Measurements from ENCODE around the gene SPOCK2. TPM values are rescaled to one million over a fixed set of nuclear protein-coding genes. Genes with fewer than 3 reads are reported as not detected.

SPOCK2 gene
- total RNA-seq, 2 experiments from 2014 or later: 0.76 to 7.5 TPM

DNA sequence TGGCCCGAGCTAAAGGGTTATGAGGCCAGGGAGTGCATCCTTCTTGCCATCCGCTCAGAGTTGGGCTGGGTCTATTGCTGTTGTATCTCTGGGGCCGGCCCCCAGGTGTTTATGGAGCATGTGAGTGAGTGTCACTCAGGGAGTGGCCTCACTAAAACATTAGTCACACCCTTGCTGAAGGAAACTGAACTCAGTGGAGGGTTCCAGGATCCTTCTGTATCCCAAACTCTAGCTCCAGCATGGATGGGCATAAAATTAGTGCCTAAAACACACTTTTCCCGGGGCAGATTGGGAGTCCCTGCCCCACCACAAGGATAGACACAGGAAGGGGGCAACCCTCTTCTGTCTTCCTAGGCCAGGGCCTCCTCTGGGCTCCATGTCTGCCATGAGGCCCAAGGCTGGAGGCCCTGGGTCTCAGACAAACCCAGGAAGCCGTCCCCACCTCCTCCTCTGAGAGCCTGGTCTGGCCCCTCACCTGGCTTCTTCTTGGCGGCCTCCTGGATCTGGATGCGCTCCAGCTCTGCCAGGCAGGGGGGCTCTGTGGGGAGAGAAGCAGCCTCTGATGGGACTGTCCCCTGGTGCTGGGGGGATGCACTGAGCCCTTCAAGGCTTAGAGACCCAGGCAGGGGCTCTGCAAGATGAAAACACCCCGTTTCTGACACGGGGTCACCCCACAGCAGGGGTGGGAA is 24.5 kb downstream of the SPOCK2 start:
- H3K27ac ChIP-seq (ENCODE audit: low read depth, low read length, poor library complexity, severe bottlenecking): no peak overlapping the region
- TF ChIP-seq EZH2phosphoT487 (IDR thresholded peaks at IDR 0.05; ENCODE audit: borderline replicate concordance, low read depth, low read length): no peak
- TF ChIP-seq, protein P1, sequence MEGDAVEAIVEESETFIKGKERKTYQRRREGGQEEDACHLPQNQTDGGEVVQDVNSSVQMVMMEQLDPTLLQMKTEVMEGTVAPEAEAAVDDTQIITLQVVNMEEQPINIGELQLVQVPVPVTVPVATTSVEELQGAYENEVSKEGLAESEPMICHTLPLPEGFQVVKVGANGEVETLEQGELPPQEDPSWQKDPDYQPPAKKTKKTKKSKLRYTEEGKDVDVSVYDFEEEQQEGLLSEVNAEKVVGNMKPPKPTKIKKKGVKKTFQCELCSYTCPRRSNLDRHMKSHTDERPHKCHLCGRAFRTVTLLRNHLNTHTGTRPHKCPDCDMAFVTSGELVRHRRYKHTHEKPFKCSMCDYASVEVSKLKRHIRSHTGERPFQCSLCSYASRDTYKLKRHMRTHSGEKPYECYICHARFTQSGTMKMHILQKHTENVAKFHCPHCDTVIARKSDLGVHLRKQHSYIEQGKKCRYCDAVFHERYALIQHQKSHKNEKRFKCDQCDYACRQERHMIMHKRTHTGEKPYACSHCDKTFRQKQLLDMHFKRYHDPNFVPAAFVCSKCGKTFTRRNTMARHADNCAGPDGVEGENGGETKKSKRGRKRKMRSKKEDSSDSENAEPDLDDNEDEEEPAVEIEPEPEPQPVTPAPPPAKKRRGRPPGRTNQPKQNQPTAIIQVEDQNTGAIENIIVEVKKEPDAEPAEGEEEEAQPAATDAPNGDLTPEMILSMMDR (conservative IDR thresholded peaks at IDR 0.05; ENCODE audit: low read length): no peak
- BruUV-seq (replicated peaks): no TSS peak
- H3K36me3 ChIP-seq (ENCODE audit: insufficient read depth, low read length): no peaks in the 10 kb centered on the region
- H3K4me1 ChIP-seq (ENCODE audit: insufficient read depth, low read length, poor library complexity, severe bottlenecking): no peaks in the 10 kb centered on the region
- H3K9me2 ChIP-seq (ENCODE audit: insufficient read depth, low read length): no peaks in the 10 kb centered on the region
- DNase-seq (ENCODE audit: low spot score): no peak
- no peaks in the 10 kb centered on the region for H3K9me3 ChIP-seq (ENCODE audit: low read length)
- H2AFZ ChIP-seq (ENCODE audit: low read length): no peak overlapping the region
- no peak overlapping the region for H3K4me2 ChIP-seq (ENCODE audit: low read length)
- no peaks in the 10 kb centered on the region for H3K79me2 ChIP-seq (ENCODE audit: insufficient read depth, low read depth, low read length)
- no peaks in the 10 kb centered on the region for H4K20me1 ChIP-seq (ENCODE audit: insufficient read depth, low read length)
- ChIA-PET POLR2A (no interaction called here), CTCF (ENCODE audit: unreplicated experiment) (no interaction called here)
- no peak overlapping the region for H3K4me3 ChIP-seq (ENCODE audit: low read depth, low read length, poor library complexity, severe bottlenecking)
- intact Hi-C loops (cut with micrococcal nuclease; ENCODE audit: unreplicated experiment): loop anchor here (5.0 kb wide), 1 partner anchor 158 kb away; no protein-coding TSS in a partner anchor

DNA sequence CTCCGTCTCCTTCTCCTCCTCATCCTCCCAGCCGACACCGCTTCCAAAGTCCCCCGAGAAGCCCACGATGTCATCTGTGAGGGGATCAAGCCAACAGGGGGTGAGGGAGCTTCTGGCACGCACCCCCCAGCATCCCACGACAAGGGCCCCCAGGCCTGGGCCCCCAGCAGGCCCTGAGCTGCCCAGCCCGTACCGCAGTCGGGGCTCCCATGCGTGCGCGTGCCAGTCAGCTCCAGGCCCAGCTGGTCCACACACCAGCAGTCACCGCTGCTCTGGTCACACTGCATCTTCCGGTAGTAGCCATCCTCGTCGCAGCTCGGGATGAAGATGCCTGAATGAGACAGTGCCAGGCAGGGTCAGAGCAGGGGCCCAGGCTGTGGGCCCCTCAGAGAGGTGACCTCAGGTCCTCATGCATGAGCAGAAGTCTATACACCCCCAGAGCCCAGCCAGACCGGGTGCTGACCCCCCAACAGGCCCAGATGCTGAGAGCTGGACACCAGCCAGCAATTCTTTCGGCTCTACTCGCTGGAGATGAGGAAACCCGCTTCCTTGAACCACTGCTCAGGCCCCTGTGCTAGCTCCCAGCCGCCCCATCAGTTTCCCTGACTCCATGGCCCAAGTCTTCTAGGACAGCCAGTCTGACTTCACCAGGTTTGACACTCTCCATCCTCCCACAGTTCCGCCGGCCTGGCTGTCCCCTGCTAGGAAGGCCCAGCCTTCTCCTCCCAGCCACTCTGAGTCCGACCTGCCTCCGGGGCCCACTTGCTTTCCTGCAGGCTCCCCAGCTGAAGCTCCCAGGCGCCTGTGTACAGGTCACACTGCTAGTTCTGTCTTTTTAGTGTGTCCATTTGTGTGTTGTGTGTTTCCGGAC is 25.3 kb downstream of the SPOCK2 start:
- ChIA-PET POLR2A (interaction anchor here (0.6 kb wide), 1 partner anchor 147 kb away, joined by 3 read pairs; no protein-coding TSS in a partner anchor), CTCF (ENCODE audit: unreplicated experiment) (no interaction called here)
- no peaks in the 10 kb centered on the region for H3K9me2 ChIP-seq (ENCODE audit: insufficient read depth, low read length)
- H3K4me2 ChIP-seq (ENCODE audit: low read length): no peak overlapping the region
- no peak overlapping the region for H3K4me3 ChIP-seq (ENCODE audit: low read depth, low read length, poor library complexity, severe bottlenecking)
- no peaks in the 10 kb centered on the region for H4K20me1 ChIP-seq (ENCODE audit: insufficient read depth, low read length)
- H3K27ac ChIP-seq (ENCODE audit: low read depth, low read length, poor library complexity, severe bottlenecking): no peak overlapping the region
- no peaks in the 10 kb centered on the region for H3K79me2 ChIP-seq (ENCODE audit: insufficient read depth, low read depth, low read length)
- H3K9me3 ChIP-seq (ENCODE audit: low read length): no peaks in the 10 kb centered on the region
- no TSS peak for BruUV-seq (replicated peaks)
- intact Hi-C loops (cut with micrococcal nuclease; ENCODE audit: unreplicated experiment): loop anchor here (5.0 kb wide), 1 partner anchor 159 kb away; no protein-coding TSS in a partner anchor
- H3K36me3 ChIP-seq (ENCODE audit: insufficient read depth, low read length): no peaks in the 10 kb centered on the region
- no peak for TF ChIP-seq EZH2phosphoT487 (IDR thresholded peaks at IDR 0.05; ENCODE audit: borderline replicate concordance, low read depth, low read length)
- TF ChIP-seq, protein P1 (conservative IDR thresholded peaks at IDR 0.05; ENCODE audit: low read length): no peak
- H3K4me1 ChIP-seq (ENCODE audit: insufficient read depth, low read length, poor library complexity, severe bottlenecking): no peaks in the 10 kb centered on the region
- no peak for DNase-seq (ENCODE audit: low spot score)
- H2AFZ ChIP-seq (ENCODE audit: low read length): no peak overlapping the region

Measured in OCI-LY7 (cell line).